ENCODE results near the gene FOXD1.
"Not testable (repeated sequence)": the region's sequence is repeated elsewhere in the genome, so short reads cannot be mapped to it uniquely, and the experiment has no call there.

The FOXD1 gene

GRCh38 chr5:73491155-73491554 is 42.6 kb upstream of the FOXD1 start:
- DNase-seq (ENCODE audit: low read depth), result no peak
- no peak overlapping the region for H3K4me3 ChIP-seq (ENCODE audit: low read depth, low read length)
- no peak for TF ChIP-seq CTCF (IDR thresholded peaks at IDR 0.05; ENCODE audit: insufficient read depth, low read depth, low read length, missing control alignments)

- TF ChIP-seq CTCF (IDR thresholded peaks at IDR 0.05; ENCODE audit: insufficient read depth, low read depth, low read length, missing control alignments), result no peak
- DNase-seq (ENCODE audit: low read depth), result no peak
Observed at GRCh38 chr5:73490088-73490487, 41.5 kb upstream of the FOXD1 start.

GRCh38 chr5:73488806-73489205 is 40.2 kb upstream of the FOXD1 start:
- no peak overlapping the region for H3K4me3 ChIP-seq (ENCODE audit: low read depth, low read length)
- DNase-seq (ENCODE audit: low read depth), result no peak
- no peak for TF ChIP-seq CTCF (IDR thresholded peaks at IDR 0.05; ENCODE audit: insufficient read depth, low read depth, low read length, missing control alignments)

More at GRCh38 chr5:73490088-73490487, 41.5 kb upstream of the FOXD1 start:
- H3K4me3 ChIP-seq (ENCODE audit: low read depth, low read length), result no peak overlapping the region

- TF ChIP-seq CTCF (IDR thresholded peaks at IDR 0.05; ENCODE audit: insufficient read depth, low read depth, low read length, missing control alignments), result no peak
- no peak for DNase-seq (ENCODE audit: low read depth)
- H3K4me3 ChIP-seq (ENCODE audit: low read depth, low read length), result no peak overlapping the region
Observed at GRCh38 chr5:73487815-73488214, 39.2 kb upstream of the FOXD1 start.

- not testable (repeated sequence) for DNase-seq (ENCODE audit: low read depth); H3K4me3 ChIP-seq (ENCODE audit: low read depth, low read length)
Observed at GRCh38 chr5:73487257-73487656, 38.7 kb upstream of the FOXD1 start.

GRCh38 chr5:73486119-73486899 is 37.7 kb upstream of the FOXD1 start:
- no peak for TF ChIP-seq CTCF (IDR thresholded peaks at IDR 0.05; ENCODE audit: insufficient read depth, low read depth, low read length, missing control alignments)
- DNase-seq (ENCODE audit: low read depth), result no peak
- no peak overlapping the region for H3K4me3 ChIP-seq (ENCODE audit: low read depth, low read length)

GRCh38 chr5:73485715-73486114 is 37.1 kb upstream of the FOXD1 start:
- DNase-seq (ENCODE audit: low read depth), result no peak
- no peak overlapping the region for H3K4me3 ChIP-seq (ENCODE audit: low read depth, low read length)
- TF ChIP-seq CTCF (IDR thresholded peaks at IDR 0.05; ENCODE audit: insufficient read depth, low read depth, low read length, missing control alignments), result no peak

Measured in GM12865 (cell line).